ENCODE data around the gene GRM3. TPM values are rescaled to one million over a fixed set of nuclear protein-coding genes. Genes with fewer than 3 reads are reported as not detected.
A peak's percentile ranks its signal among the peaks of the same experiment; 100 is the strongest.

GRM3 gene
- total and polyA plus RNA-seq, 2 of the 8 experiments (the other 6 are each of a cell fraction or from before 2014, with no cell fraction given), result 3.1 to 4.2 TPM

DNA sequence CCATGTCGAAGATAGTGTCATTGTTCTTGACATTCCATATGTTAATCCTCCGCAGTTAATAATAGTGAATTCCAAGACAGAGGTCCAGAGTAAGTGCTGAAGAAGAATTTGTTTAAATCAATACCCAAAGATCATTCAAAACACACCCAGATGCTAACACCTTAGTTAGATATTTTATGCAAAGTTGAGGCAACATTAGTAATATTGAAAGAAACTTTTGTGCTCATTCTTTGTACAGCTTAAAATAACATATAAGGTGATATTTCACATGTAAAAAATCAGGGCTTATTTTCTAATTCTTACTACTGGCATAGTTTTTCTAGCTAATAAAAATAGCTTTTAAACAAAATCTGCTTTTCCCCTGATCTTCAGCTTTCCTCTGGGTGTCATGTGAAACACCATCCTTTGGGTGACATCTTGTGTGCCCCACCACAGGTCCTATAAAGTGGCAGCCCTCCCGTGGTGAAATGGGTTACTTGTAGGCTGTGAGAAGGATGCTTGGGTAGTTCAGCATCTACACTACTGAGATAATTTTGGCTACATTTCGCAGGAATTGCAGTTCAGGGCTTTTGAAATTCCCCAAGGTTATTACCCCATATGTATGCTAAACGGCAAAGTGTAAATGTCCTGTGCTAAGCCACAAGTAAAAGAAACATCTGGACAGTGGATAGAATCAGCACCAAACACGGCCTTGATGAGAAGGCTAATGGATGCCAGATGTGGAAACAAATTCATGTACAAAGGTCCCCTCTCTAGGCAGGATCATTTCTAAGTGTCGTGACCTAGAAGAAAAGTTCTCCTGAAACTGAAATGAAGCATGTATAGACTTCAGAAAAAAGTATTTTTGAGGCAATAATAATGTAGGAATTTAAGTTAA, 105.4 kb downstream of the GRM3 start:
- H3K23ac ChIP-seq (ENCODE audit: insufficient read length), result no peak overlapping the region
- H3K9me3 ChIP-seq (ENCODE audit: insufficient read depth in 2 of 2, low read depth in 1 of 2, low read length in 1 of 2), result no peaks in the 10 kb centered on the region
- WGBS, 2 experiments (ENCODE audit: extremely low coverage in 1 of 2, insufficient coverage in 1 of 2, insufficient read length in 1 of 2, insufficient replicate concordance in 2 of 2, low coverage in 1 of 2, low lambda C conversion rate in 2 of 2, missing lambda C conversion rate in 1 of 2), result 91% methylated on average over 7 of the region's 7 CpGs; no CpG with 5 or more reads in 1 of the 2 experiments
- TF ChIP-seq EZH2 (IDR thresholded peaks at IDR 0.05; ENCODE audit: low read depth, low read length, severe bottlenecking) (no peak), TAF1 (IDR thresholded peaks at IDR 0.05; ENCODE audit: low read depth, low read length) (no peak), MAX (IDR thresholded peaks at IDR 0.05) (no peak), ZNF274 (IDR thresholded peaks at IDR 0.05; ENCODE audit: borderline replicate concordance, extremely low read depth, low read length) (no peak), FOSL1 (IDR thresholded peaks at IDR 0.05; ENCODE audit: insufficient read depth, low read depth, low read length) (no peak), GABPA (IDR thresholded peaks at IDR 0.05; ENCODE audit: borderline replicate concordance, insufficient read depth, low read length) (no peak), HDAC6 (IDR thresholded peaks at IDR 0.05; ENCODE audit: low read depth, low read length) (no peak)

More for the DNA sequence above, 105.4 kb downstream of the GRM3 start:
- Histone ChIP-seq H3K79me1 (ENCODE audit: low read depth, low read length) (no peaks in the 10 kb centered on the region), H4K91ac (replicated peaks; ENCODE audit: insufficient read length, low read length) (no peak overlapping the region), H3K14ac (ENCODE audit: insufficient read length) (no peak overlapping the region), H3K4me3 (ENCODE audit: extremely low read depth in 1 of 4, insufficient read depth in 2 of 4, low read depth in 3 of 4, low read length in 4 of 4) (no peak overlapping the region), H3K4me1 (replicated peaks in 1 of 4; ENCODE audit: control insufficient read depth in 3 of 4, insufficient read depth in 4 of 4, low read length in 3 of 4) (peaks cover 0 to 4% (median 2%) of the 10 kb centered on the region in 4 experiments; a peak in 3 of 7 replicates), H3K79me2 (ENCODE audit: control insufficient read depth in 1 of 2, insufficient read depth in 2 of 2, low read length in 2 of 2) (no peaks in the 10 kb centered on the region), H3K23me2 (ENCODE audit: low read depth, low read length) (no peaks in the 10 kb centered on the region), H2BK15ac (ENCODE audit: low read length) (no peak overlapping the region), H2AFZ (ENCODE audit: low read length) (no peak overlapping the region), H3K4me2 (ENCODE audit: insufficient read depth in 1 of 2, low read depth in 2 of 2, low read length in 2 of 2) (no peak overlapping the region), H2BK20ac (ENCODE audit: low read length) (no peak overlapping the region), H3K27me3 (replicated peaks in 1 of 4; ENCODE audit: control insufficient read depth in 3 of 4, extremely low read depth in 1 of 4, insufficient read depth in 3 of 4, low read length in 3 of 4) (no peaks in the 10 kb centered on the region), H2BK12ac (ENCODE audit: low read depth, low read length) (no peak overlapping the region), H4K8ac (ENCODE audit: extremely low read depth, insufficient read depth, low read length) (no peak overlapping the region), H3K27ac (ENCODE audit: low read depth, low read length) (no peak overlapping the region), H2BK5ac (ENCODE audit: low read depth, low read length) (no peak overlapping the region), H3K36me3 (ENCODE audit: control insufficient read depth in 2 of 4, insufficient read depth in 4 of 4, low read length in 3 of 4) (no peaks in the 10 kb centered on the region), H4K5ac (ENCODE audit: insufficient read length, low read depth, low read length) (no peak overlapping the region), H3K4ac (replicated peaks; ENCODE audit: insufficient read length, low read depth, low read length) (no peak overlapping the region), H3K9ac (replicated peaks in 1 of 4; ENCODE audit: extremely low read depth in 1 of 4, low read depth in 3 of 4, low read length in 3 of 4) (no peak overlapping the region), H4K20me1 (replicated peaks in 1 of 2; ENCODE audit: control insufficient read depth in 1 of 2, insufficient read depth in 2 of 2, low read length in 2 of 2) (no peaks in the 10 kb centered on the region), H3K18ac (ENCODE audit: extremely low read depth, low read length) (no peak overlapping the region; the same call in 1 of the 2 replicates), H3K56ac (replicated peaks; ENCODE audit: insufficient read length, low read depth, low read length) (no peak overlapping the region), H2AK5ac (ENCODE audit: low read depth, low read length) (no peak overlapping the region), H2BK120ac (replicated peaks; ENCODE audit: low read depth, low read length) (no peak overlapping the region)
- CTCF ChIA-PET (ENCODE audit: partially characterized antibody), result interaction anchor here (0.7 to 1.7 kb wide), 6 partner anchors 9 to 150 kb away, joined by 3 to 4 read pairs (median 3); no protein-coding TSS in a partner anchor
- FAIRE-seq (peak; percentile 42), DNase-seq (ENCODE audit: low read depth in 1 of 2, low spot score in 2 of 2) (no peak)
- POLR2A ChIA-PET (ENCODE audit: partially characterized antibody), result interaction anchor here (1.0 kb wide), 1 partner anchor 14 kb away, joined by 3 read pairs; no protein-coding TSS in a partner anchor

Measured in H1 (cell line).